Epithelial cell of esophagus (primary cell): Measurements from ENCODE around the gene GLIPR2.

ENCODE experiments used
- DNase-seq: peaks from one replicate; pipeline ENCODE4 v3.0.0; 2010; ENCODE audit warnings: low read depth
- H3K4me3 ChIP-seq: 2 replicates; pipeline ENCODE4 v1.5.1; 2011; ENCODE audit warnings: mild to moderate bottlenecking, low read length, control low read depth
- CTCF ChIP-seq: IDR thresholded peaks from 2 replicates; pipeline ENCODE4 v1.5.1; 2011; ENCODE audit warnings: low read depth, mild to moderate bottlenecking, low read length, control low read depth, inconsistent platforms; ENCODE audit not compliant: insufficient read depth; ENCODE audit errors: missing control alignments

Gene GLIPR2

GRCh38 chr9:36211510-36211909 is 75.0 kb downstream of the GLIPR2 start:
- no peak overlapping the region for H3K4me3 ChIP-seq
- no peak for DNase-seq
- no peak for TF ChIP-seq CTCF

GRCh38 chr9:36213387-36213786 is 76.9 kb downstream of the GLIPR2 start:
- no peak for TF ChIP-seq CTCF
- H3K4me3 ChIP-seq: no peak overlapping the region

More at GRCh38 chr9:36213387-36213786, 76.9 kb downstream of the GLIPR2 start:
- no peak for DNase-seq
